Measurements from ENCODE around the gene TAS2R41. TPM values are rescaled to one million over a fixed set of nuclear protein-coding genes. Genes with fewer than 3 reads are reported as not detected.

TAS2R41 gene, protein sequence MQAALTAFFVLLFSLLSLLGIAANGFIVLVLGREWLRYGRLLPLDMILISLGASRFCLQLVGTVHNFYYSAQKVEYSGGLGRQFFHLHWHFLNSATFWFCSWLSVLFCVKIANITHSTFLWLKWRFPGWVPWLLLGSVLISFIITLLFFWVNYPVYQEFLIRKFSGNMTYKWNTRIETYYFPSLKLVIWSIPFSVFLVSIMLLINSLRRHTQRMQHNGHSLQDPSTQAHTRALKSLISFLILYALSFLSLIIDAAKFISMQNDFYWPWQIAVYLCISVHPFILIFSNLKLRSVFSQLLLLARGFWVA
- total RNA-seq, result not detected in 2 replicates

DNA sequence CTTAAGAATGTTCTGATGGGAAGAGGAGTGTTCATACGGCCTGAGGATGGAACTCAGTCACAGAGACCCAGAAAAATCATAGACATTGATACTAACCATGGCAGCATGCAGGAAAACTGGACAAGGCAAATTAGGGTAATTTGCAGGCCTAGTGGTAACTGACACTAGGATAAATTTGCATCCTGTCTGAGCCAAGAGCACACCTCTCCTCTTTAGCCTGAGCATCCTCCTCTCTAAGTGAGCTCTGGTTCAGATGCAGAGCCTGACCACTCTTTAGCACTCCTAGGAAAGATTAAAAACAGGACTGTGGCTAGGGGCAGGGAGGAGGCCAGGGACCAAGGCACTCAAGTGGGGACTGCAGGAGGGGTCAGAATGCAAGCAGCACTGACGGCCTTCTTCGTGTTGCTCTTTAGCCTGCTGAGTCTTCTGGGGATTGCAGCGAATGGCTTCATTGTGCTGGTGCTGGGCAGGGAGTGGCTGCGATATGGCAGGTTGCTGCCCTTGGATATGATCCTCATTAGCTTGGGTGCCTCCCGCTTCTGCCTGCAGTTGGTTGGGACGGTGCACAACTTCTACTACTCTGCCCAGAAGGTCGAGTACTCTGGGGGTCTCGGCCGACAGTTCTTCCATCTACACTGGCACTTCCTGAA, at the start of gene TAS2R41:
Gene TAS2R41 (plus strand): TSS at position 373 of the 650 bp plus-strand sequence. CDS start 0 bp downstream, at position 373.

DNA sequence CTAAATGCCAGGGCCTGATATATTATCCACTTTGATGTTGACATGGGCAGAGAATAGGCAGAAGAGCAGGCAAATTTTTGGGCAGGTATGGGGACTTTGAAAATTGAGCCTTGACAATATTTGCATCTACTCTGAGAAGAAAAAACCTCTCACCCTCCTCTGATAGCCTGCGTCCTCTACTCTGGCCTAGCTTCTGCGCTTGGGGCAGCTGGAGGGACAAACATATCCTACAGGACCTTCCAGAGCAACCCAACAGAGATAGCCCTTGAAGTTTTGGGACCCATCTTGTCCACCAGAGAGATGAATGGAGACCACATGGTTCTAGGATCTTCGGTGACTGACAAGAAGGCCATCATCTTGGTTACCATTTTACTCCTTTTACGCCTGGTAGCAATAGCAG, 34.5 kb upstream of the TAS2R41 start, which contains the start of gene TAS2R60:
Gene TAS2R60 (plus strand): TSS at position 301 of the 400 bp plus-strand sequence. CDS start 0 bp downstream, at position 301.

Other genes with a start within 250 kb of the TAS2R41 start
- 118 and 175 TPM in 2 replicates for gene GSTK1, start 214.4 kb upstream of the TAS2R41 start, total RNA-seq
- gene TMEM139, start 192.9 kb upstream of the TAS2R41 start, total RNA-seq, result 7.1 and 8.9 TPM in 2 replicates
- gene CASP2, start 189.5 kb upstream of the TAS2R41 start, total RNA-seq, result 9.4 and 17.2 TPM in 2 replicates
- 0.08 TPM in 1 of 2 replicates, not detected in the other for gene CLCN1, start 161.8 kb upstream of the TAS2R41 start, total RNA-seq
- 0.08 and 0.19 TPM in 2 replicates for gene FAM131B, start 115.2 kb upstream of the TAS2R41 start, total RNA-seq
- gene ZYX, start 96.5 kb upstream of the TAS2R41 start, total RNA-seq, result 78.2 and 95.9 TPM in 2 replicates
- 35.5 and 37.2 TPM in 2 replicates for gene EPHA1, start 69.0 kb upstream of the TAS2R41 start, total RNA-seq
- gene TAS2R60, start 34.4 kb upstream of the TAS2R41 start, total RNA-seq, result not detected in 2 replicates
- 0.11 and 0.31 TPM in 2 replicates for gene CTAGE15, start 93.9 kb downstream of the TAS2R41 start, total RNA-seq
- gene TCAF2, start 143.1 kb downstream of the TAS2R41 start, total RNA-seq, result 0.16 and 0.72 TPM in 2 replicates